ENCODE results near the gene CDC7. TPM values are rescaled to one million over a fixed set of nuclear protein-coding genes. Genes with fewer than 3 reads are reported as not detected.

CDC7 gene
- total RNA-seq, 1 donor from 2014 or later: 64.8 TPM

DNA sequence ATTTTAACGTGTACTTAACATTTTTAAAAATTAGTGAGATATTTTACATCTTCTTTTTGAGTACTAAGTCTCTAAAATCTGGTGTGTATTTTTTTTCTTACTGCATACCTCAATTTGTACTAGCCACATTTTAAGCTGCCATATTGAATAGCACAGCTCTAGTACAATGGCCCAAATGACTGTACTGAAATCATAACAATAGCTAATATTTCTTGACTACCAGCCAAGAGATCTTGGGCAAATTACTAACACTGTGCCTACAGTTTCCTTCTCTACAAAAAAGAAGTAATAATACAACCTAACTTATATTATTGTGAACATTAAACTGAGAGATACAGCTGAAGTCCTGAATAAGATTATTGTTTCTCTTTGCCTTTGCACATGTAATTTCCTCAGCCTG lies 57.2 kb downstream of the CDC7 start:
- Mint-ChIP-seq H3K27ac (ENCODE audit: unreplicated experiment) (no peak overlapping the region), H3K27me3 (ENCODE audit: low read depth) (no peaks in the 10 kb centered on the region), H3K9me3 (peaks cover 8% of the 10 kb centered on the region), H3K4me3 (no peak overlapping the region), H3K36me3 (ENCODE audit: low read depth) (peaks cover 3% of the 10 kb centered on the region), H3K4me1 (peaks cover 65% of the 10 kb centered on the region)
- DNase-seq (ENCODE audit: low read depth, low spot score): no peak
- TF ChIP-seq, protein P1, sequence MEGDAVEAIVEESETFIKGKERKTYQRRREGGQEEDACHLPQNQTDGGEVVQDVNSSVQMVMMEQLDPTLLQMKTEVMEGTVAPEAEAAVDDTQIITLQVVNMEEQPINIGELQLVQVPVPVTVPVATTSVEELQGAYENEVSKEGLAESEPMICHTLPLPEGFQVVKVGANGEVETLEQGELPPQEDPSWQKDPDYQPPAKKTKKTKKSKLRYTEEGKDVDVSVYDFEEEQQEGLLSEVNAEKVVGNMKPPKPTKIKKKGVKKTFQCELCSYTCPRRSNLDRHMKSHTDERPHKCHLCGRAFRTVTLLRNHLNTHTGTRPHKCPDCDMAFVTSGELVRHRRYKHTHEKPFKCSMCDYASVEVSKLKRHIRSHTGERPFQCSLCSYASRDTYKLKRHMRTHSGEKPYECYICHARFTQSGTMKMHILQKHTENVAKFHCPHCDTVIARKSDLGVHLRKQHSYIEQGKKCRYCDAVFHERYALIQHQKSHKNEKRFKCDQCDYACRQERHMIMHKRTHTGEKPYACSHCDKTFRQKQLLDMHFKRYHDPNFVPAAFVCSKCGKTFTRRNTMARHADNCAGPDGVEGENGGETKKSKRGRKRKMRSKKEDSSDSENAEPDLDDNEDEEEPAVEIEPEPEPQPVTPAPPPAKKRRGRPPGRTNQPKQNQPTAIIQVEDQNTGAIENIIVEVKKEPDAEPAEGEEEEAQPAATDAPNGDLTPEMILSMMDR (conservative IDR thresholded peaks at IDR 0.05): no peak

DNA sequence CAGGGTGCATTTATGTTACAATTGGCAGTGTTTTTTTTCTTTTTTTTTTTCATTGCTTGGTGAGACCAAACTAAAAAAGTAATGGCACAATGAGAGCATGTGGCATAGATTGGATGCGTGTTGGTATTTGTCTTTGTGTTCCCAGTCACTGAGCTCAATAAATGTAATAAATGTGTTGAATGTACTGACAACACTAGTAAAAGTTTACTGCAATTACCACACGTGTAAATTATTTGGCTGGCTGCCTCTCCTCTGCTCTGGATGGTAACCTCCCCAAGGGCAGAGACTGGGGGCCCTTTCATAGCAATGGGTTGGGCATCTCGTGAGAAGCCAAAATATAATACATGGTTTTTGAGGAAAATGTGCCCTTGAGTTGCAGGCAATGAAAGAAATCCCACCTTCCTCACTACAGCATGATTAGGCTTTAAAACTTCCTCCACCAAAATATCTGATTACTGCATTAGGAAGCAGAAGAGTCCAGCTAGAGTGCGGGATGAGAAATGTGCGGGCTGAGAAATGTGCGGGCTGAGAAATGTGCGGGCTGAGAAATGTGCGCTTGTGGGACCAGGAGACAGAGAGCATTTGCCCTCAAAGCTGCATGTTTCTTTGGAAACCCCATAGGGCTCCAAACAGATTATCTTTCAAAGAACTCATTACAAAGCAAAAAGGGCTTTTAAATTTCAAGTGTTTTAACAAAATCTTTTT lies 58.5 kb downstream of the CDC7 start:
- peak overlapping the region; percentile 69 for H3K27ac Mint-ChIP-seq (ENCODE audit: unreplicated experiment)

DNA sequence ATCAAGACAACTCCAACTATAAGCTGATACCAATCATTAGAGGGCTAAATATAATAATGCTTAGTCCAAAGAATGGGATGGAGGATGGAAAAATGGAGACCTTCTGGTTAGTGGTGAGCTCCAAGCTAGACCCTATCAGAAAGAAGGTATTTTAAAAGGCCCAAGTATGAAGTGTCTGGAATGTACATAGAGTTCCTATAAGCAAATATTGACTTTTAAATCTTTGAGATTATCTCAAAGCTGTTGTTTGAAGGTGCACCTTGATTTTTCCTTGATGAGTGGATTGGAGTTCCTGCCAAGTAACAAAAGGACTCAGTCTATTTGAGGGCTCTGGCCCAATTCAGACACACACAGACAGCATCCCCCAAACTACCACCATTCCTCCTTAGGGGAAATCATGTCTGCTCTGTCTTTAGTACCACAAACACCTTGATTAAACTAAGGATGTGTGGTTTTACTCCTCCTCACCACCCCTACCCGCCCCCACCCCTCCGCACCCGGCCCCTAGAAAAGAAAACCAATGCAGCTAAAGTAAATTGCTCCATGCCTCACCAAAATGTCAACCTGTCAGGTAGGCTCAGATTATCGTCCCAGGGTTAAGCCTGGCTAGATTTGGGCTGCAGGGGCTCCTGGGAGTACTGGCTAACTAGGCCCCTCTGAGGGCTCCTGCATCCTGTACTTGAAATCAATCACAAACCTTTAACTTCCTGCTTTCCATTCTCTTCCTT lies 59.4 kb downstream of the CDC7 start:
- H3K4me1 Mint-ChIP-seq: peaks cover 59% of the 10 kb centered on the region
- peaks cover 5% of the 10 kb centered on the region for H3K36me3 Mint-ChIP-seq (ENCODE audit: low read depth)
- peaks cover 15% of the 10 kb centered on the region for H3K9me3 Mint-ChIP-seq
- TF ChIP-seq, protein P1 (conservative IDR thresholded peaks at IDR 0.05): no peak
- no peak overlapping the region for H3K4me3 Mint-ChIP-seq
- peak overlapping the region; percentile 43 for H3K27ac Mint-ChIP-seq (ENCODE audit: unreplicated experiment)
- H3K27me3 Mint-ChIP-seq (ENCODE audit: low read depth): no peaks in the 10 kb centered on the region
- no peak for DNase-seq (ENCODE audit: low read depth, low spot score)

More for the DNA sequence above, 58.5 kb downstream of the CDC7 start:
- Mint-ChIP-seq H3K9me3 (peaks cover 12% of the 10 kb centered on the region), H3K4me3 (no peak overlapping the region), H3K27me3 (ENCODE audit: low read depth) (no peaks in the 10 kb centered on the region), H3K36me3 (ENCODE audit: low read depth) (peaks cover 3% of the 10 kb centered on the region), H3K4me1 (peaks cover 55% of the 10 kb centered on the region)
- TF ChIP-seq, protein P1 (conservative IDR thresholded peaks at IDR 0.05): no peak
- no peak for DNase-seq (ENCODE audit: low read depth, low spot score)

- Mint-ChIP-seq H3K27me3 (ENCODE audit: low read depth) (no peaks in the 10 kb centered on the region), H3K4me3 (peak overlapping the region; percentile 45), H3K27ac (ENCODE audit: unreplicated experiment) (peak overlapping the region; percentile 84), H3K4me1 (peaks cover 55% of the 10 kb centered on the region), H3K36me3 (ENCODE audit: low read depth) (peaks cover 7% of the 10 kb centered on the region), H3K9me3 (peaks cover 15% of the 10 kb centered on the region)
- TF ChIP-seq, protein P1 (conservative IDR thresholded peaks at IDR 0.05): no peak
- peak; percentile 64 for DNase-seq (ENCODE audit: low read depth, low spot score)
Observed at GRCh38 chr1:91564888-91565701, 64.4 kb downstream of the CDC7 start.

DNA sequence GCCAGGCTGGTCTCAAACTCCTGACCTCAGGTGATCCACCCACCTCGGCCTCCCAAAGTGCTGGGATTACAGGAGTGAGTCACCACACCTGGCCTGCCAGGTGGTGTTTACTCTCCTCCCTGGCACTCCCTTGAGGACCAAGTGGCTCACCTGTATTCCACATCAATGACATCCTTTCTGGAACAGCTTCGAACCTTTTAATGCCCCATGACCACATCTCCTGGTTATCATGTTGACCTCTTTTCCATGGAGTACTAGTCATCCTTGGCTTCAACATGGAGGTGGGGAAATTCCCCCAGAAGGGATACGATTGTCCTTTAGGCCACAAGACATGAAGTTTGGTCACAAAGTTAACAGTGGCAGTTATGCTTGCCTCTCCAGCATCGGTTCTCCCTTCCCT lies 66.9 kb downstream of the CDC7 start:
- TF ChIP-seq, protein P1 (conservative IDR thresholded peaks at IDR 0.05): no peak
- Mint-ChIP-seq H3K4me3 (no peak overlapping the region), H3K27me3 (ENCODE audit: low read depth) (no peaks in the 10 kb centered on the region), H3K27ac (ENCODE audit: unreplicated experiment) (no peak overlapping the region), H3K4me1 (peaks cover 45% of the 10 kb centered on the region), H3K36me3 (ENCODE audit: low read depth) (peaks cover 4% of the 10 kb centered on the region), H3K9me3 (peaks cover 10% of the 10 kb centered on the region)
- DNase-seq (ENCODE audit: low read depth, low spot score): no peak
